ENCODE results near the gene USP49. TPM values are rescaled to one million over a fixed set of nuclear protein-coding genes. Genes with fewer than 3 reads are reported as not detected.

USP49 gene
- total and polyA plus RNA-seq, 2 of the 13 experiments (the other 11 are each of a cell fraction or from before 2014, with no cell fraction given), result 2.9 to 4.3 TPM

DNA sequence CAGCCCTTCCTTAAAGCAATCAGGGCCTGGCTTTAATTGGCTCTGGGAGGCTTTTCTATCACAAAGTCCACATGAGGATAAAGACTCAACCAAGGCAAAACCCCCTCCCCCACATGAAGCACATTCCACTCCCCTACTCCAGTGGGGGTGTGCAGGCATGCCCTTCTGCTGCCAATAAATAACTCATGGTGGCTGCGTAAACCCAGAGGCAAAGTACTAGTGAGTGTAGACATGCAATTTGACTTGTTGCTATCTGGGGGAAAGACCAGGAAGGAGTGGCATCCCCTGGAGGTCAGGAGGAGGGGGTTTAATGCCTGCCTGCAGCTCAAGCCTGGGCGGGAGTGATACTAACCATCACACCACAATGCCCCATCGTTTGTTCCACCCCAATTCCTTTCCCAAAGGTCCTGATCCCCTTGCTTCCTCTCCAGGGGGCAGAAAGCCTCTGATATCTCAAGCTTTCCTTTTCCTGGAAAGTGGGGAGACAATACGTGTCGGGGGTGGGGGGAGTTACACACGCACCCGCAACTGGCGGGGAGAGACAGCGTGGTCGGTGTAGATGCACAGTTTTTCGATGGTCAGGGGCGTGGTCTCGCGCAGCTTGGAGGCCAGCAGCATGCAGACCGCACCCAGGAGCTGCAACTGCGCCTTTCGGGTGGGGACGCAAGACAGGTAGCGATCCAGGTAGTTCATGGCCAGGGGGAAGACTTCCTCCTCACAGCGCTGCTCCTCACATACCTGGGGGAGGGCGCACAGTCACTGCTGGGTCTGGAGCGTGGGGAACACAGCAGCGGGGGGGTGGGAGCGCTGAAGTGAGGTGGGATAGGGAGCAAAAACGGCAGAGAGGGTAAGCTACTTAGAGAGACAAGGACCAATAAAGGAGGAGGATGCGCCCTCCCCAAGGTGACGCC, 44.9 kb upstream of the USP49 start (continued):
- TF ChIP-seq ADNP (CRISPR knock-in tag; IDR thresholded peaks at IDR 0.05), result no peak
- no peak for TF ChIP-seq ZSCAN22 (CRISPR knock-in tag; IDR thresholded peaks at IDR 0.05)
- TF ChIP-seq CAMTA2 (CRISPR knock-in tag; IDR thresholded peaks at IDR 0.05; ENCODE audit: borderline replicate concordance), result no peak
- TF ChIP-seq SPEN (CRISPR knock-in tag; IDR thresholded peaks at IDR 0.05; ENCODE audit: low read depth), result no peak

- H3K9me3 ChIP-seq (ENCODE audit: low read length), result no peaks in the 10 kb centered on the region
- no peak overlapping the region for H3K4me3 ChIP-seq (replicated peaks in 1 of 3; ENCODE audit: insufficient read depth in 1 of 3, low read depth in 2 of 3, low read length in 3 of 3)
- H3K4me2 ChIP-seq (ENCODE audit: low read depth, low read length), result no peak overlapping the region
- no peak for FAIRE-seq
- H3K4me1 ChIP-seq (ENCODE audit: insufficient read depth, low read length), result peaks cover 39% of the 10 kb centered on the region
- WGBS (ENCODE audit: low lambda C conversion rate), result 72% methylated on average over 11 of the region's 11 CpGs
- TF ChIP-seq DR1 (CRISPR knock-in tag; IDR thresholded peaks at IDR 0.05) (no peak), NFYB (CRISPR knock-in tag; IDR thresholded peaks at IDR 0.05) (peak; percentile 30; the same call in 1 of the 2 replicates)
- intact Hi-C loops (cut with micrococcal nuclease; ENCODE audit: unreplicated experiment) (loop anchor here (5.0 kb wide), 1 partner anchor 157 kb away; the partner anchor contains the start of gene PRICKLE4), in situ Hi-C loops (cut with HindIII; ENCODE audit: extremely low pct_ligation_motif_present, low pct_unique_long_range_greater_than_20kb) (loop anchor here (5.0 kb wide), 1 partner anchor 103 kb away; no protein-coding TSS in a partner anchor)
- H3K27me3 ChIP-seq (ENCODE audit: control insufficient read depth in 1 of 2, insufficient read depth in 2 of 2, low read length in 2 of 2), result no peaks in the 10 kb centered on the region
- ChIA-PET CTCF (ENCODE audit: low intra/inter-chr PET ratio, low total read pairs) (interaction anchor here (1.6 kb wide), 1 partner anchor 105 kb away, joined by 5 read pairs; no protein-coding TSS in a partner anchor), POLR2A (interaction anchor here (1.4 kb wide), 1 partner anchor 18 kb away, joined by 5 read pairs; the partner anchor contains the start of genes BYSL and MED20)
- no TSS peak for BruUV-seq (replicated peaks)
- peaks cover 2 to 11% of the 10 kb centered on the region in 2 experiments; a peak in 3 of 5 replicates for H3K36me3 ChIP-seq (replicated peaks in 1 of 2; ENCODE audit: control insufficient read depth in 1 of 2, insufficient read depth in 2 of 2, low read length in 2 of 2)
- H4K20me1 ChIP-seq (ENCODE audit: insufficient read depth, low read length), result peaks cover 7% of the 10 kb centered on the region; the same call in 1 of the 2 replicates
- no peak for ATAC-seq
- no peaks in the 10 kb centered on the region for H3K79me2 ChIP-seq (ENCODE audit: insufficient read depth, low read length)
- no peak overlapping the region for H3K9ac ChIP-seq (ENCODE audit: insufficient read depth, low read depth, low read length)
- H3K27ac ChIP-seq (ENCODE audit: extremely low read length, insufficient read depth, low read length), result no peak overlapping the region
- DNase-seq (ENCODE audit: low spot score), result no peak
- no peak overlapping the region for H2AFZ ChIP-seq (ENCODE audit: low read length)
Observed at GRCh38 chr6:41939176-41939847, 44.1 kb upstream of the USP49 start.
